Right lobe of liver (tissue), 4 donors: ENCODE data around the gene UBE4B.

Experiments used
- POLR2A ChIP-seq: fragments of 450-650 bp; IDR thresholded peaks from one replicate; pipeline ENCODE4 v1.6.1; 2017; ENCODE audit warnings: antibody characterized with exemption, mild to moderate bottlenecking
- TF ChIP-seq, protein P1 (sequence below), 4 donors: fragments of 200-600 bp in 3 of 4; fragments of 450-650 bp in 1 of 4; IDR thresholded peaks; one replicate each; pipeline versions ENCODE4 v1.5.1 to v1.8.0; 2016 to 2022; ENCODE audit warnings: antibody characterized with exemption in 4 of 4, mild to moderate bottlenecking in 2 of 4
- donor health status: DM: no; HTN: no; CAD: no.
- donor health status: DM: no; HTN: no; CAD: no.
- donor health status: DM: no; HTN: yes; CAD: no.

DNA sequence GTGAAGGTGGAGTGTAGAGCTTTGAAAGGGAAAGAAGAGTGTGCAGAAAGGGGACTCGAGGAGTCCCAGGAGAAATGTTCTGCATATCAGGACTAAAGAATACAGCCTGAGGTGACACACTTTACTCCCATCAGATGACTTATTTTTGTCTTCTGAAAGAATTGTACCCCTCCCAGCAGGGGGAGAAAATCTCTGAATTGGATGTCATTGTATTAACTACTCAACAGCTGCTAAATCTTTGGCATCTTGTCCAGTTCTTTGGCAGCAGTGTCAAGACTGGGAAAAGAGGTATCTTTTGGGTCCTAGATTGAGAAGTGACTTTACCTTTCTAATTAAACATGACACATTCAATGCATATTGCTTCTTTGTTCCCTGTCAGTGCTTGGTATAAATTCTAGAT, 18.9 kb downstream of the UBE4B start:
- TF ChIP-seq, protein P1, sequence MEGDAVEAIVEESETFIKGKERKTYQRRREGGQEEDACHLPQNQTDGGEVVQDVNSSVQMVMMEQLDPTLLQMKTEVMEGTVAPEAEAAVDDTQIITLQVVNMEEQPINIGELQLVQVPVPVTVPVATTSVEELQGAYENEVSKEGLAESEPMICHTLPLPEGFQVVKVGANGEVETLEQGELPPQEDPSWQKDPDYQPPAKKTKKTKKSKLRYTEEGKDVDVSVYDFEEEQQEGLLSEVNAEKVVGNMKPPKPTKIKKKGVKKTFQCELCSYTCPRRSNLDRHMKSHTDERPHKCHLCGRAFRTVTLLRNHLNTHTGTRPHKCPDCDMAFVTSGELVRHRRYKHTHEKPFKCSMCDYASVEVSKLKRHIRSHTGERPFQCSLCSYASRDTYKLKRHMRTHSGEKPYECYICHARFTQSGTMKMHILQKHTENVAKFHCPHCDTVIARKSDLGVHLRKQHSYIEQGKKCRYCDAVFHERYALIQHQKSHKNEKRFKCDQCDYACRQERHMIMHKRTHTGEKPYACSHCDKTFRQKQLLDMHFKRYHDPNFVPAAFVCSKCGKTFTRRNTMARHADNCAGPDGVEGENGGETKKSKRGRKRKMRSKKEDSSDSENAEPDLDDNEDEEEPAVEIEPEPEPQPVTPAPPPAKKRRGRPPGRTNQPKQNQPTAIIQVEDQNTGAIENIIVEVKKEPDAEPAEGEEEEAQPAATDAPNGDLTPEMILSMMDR (IDR thresholded peaks at IDR 0.05) = no peak
- no peak for TF ChIP-seq POLR2A
